DMS 273 (cell line): ENCODE results near the gene GHR.

ENCODE experiments used
- DNase-seq: peaks from one replicate; lab custom pipeline; 2025; ENCODE audit not compliant: unreplicated experiment; lab: John Stamatoyannopoulos, UW

Gene GHR

GRCh38 chr5:42597318-42597937 is 174.2 kb downstream of the GHR start:
- DNase-seq = no peak

GRCh38 chr5:42598311-42598710 is 175.1 kb downstream of the GHR start:
- DNase-seq = no peak

- DNase-seq = no peak
Observed at GRCh38 chr5:42599106-42599505, 175.9 kb downstream of the GHR start.

GRCh38 chr5:42600441-42600840 is 177.2 kb downstream of the GHR start:
- DNase-seq = no peak

- no peak for DNase-seq
Observed at GRCh38 chr5:42604171-42604711, 181.0 kb downstream of the GHR start.

- no peak for DNase-seq
Observed at GRCh38 chr5:42605490-42605889, 182.3 kb downstream of the GHR start.

GRCh38 chr5:42606464-42606869 is 183.2 kb downstream of the GHR start:
- DNase-seq = no peak

- no peak for DNase-seq
Observed at GRCh38 chr5:42611437-42611836, 188.2 kb downstream of the GHR start.

GRCh38 chr5:42612750-42613366 is 189.6 kb downstream of the GHR start:
- DNase-seq = no peak

- DNase-seq = no peak
Observed at GRCh38 chr5:42614509-42614908, 191.3 kb downstream of the GHR start.

GRCh38 chr5:42620579-42621216 is 197.5 kb downstream of the GHR start:
- DNase-seq = no peak

- no peak for DNase-seq
Observed at GRCh38 chr5:42621242-42621641, 198.0 kb downstream of the GHR start.

- DNase-seq = no peak
Observed at GRCh38 chr5:42621662-42622061, 198.4 kb downstream of the GHR start.

- no peak for DNase-seq
Observed at GRCh38 chr5:42624912-42625311, 201.7 kb downstream of the GHR start.

- DNase-seq = no peak
Observed at GRCh38 chr5:42626462-42626861, 203.2 kb downstream of the GHR start.

- DNase-seq = no peak
Observed at GRCh38 chr5:42628821-42629220, 205.6 kb downstream of the GHR start.

- DNase-seq = no peak
Observed at GRCh38 chr5:42629284-42629683, 206.0 kb downstream of the GHR start.

GRCh38 chr5:42631241-42631640 is 208.0 kb downstream of the GHR start:
- DNase-seq = no peak

- no peak for DNase-seq
Observed at GRCh38 chr5:42632354-42632900, 209.2 kb downstream of the GHR start.

- no peak for DNase-seq
Observed at GRCh38 chr5:42634575-42634974, 211.3 kb downstream of the GHR start.

GRCh38 chr5:42636425-42636824 is 213.2 kb downstream of the GHR start:
- DNase-seq = no peak

- DNase-seq = no peak
Observed at GRCh38 chr5:42636946-42637345, 213.7 kb downstream of the GHR start.
